Suprapubic skin (tissue), 4 donors: Measurements from ENCODE around the gene NLRP4. TPM values are rescaled to one million over a fixed set of nuclear protein-coding genes. Genes with fewer than 3 reads are reported as not detected.

Experiments used
- DNase-seq, 2 donors: peaks; one replicate each; pipeline ENCODE4 v3.0.0-alpha.2; 2019; ENCODE audit warnings: low spot score in 2 of 2
- H3K27ac ChIP-seq: fragments of 200-600 bp; sonication (generic); one replicate; pipeline ENCODE4 v1.5.1; 2019
- H3K27me3 ChIP-seq: fragments of 200-600 bp; sonication (generic); one replicate; pipeline ENCODE4 v1.5.1; 2019
- H3K36me3 ChIP-seq: fragments of 200-600 bp; sonication (generic); one replicate; pipeline ENCODE4 v1.5.1; 2019
- H3K4me1 ChIP-seq: fragments of 200-600 bp; sonication (generic); one replicate; pipeline ENCODE4 v1.5.1; 2019
- H3K4me3 ChIP-seq: fragments of 200-600 bp; sonication (generic); one replicate; pipeline ENCODE4 v1.5.1; 2019; ENCODE audit warnings: mild to moderate bottlenecking
- H3K9me3 ChIP-seq: fragments of 200-600 bp; sonication (generic); one replicate; pipeline ENCODE4 v1.5.1; 2019
- CTCF ChIP-seq, 2 donors: fragments of 200-600 bp in 1 of 2; fragments of 450-650 bp in 1 of 2; sonication (generic) in 1 of 2; IDR thresholded peaks; one replicate each; pipeline ENCODE4 v1.5.1; 2016 to 2019; ENCODE audit warnings: antibody characterized with exemption in 2 of 2, mild to moderate bottlenecking in 1 of 2, moderate library complexity in 1 of 2
- EP300 ChIP-seq: sonication (generic); formaldehyde crosslinking; IDR thresholded peaks from one replicate; pipeline ENCODE4 v1.6.1; 2017; ENCODE audit warnings: antibody characterized with exemption
- POLR2A ChIP-seq, 2 donors: fragments of 450-650 bp; IDR thresholded peaks; one replicate each; pipeline ENCODE4 v1.6.1; 2017; ENCODE audit warnings: antibody characterized with exemption in 2 of 2, mild to moderate bottlenecking in 2 of 2, moderate library complexity in 2 of 2
- POLR2AphosphoS5 ChIP-seq, 3 donors: sonication (generic); formaldehyde crosslinking; IDR thresholded peaks; one replicate each; pipeline ENCODE4 v1.6.1; 2017; ENCODE audit warnings: antibody characterized with exemption in 3 of 3
- WGBS: methylation state at CpG from one replicate; pipeline ENCODE4 v1.1.5; 2018; 5-methylcytosine and 5-hydroxymethylcytosine counted together
- total RNA-seq, 4 donors: library from RNA; depleted of rRNA; stranded (reverse); fragments of >200 nt; gene quantifications; one replicate each; pipeline ENCODE4 v1.1.0, GENCODE V29; 2016

NLRP4 gene
- not detected for total RNA-seq

- no peaks in the 10 kb centered on the region for H3K27me3 ChIP-seq
- WGBS = 94% methylated on average over 16 of the region's 16 CpGs
Observed at GRCh38 chr19:55836340-55836739, at the start of gene NLRP4. Gene NLRP4, plus strand, starts transcription at chr19:55836540. Its CDS starts 15,541 bp downstream, at chr19:55852081.

GRCh38 chr19:55795021-55795420, 41.3 kb upstream of the NLRP4 start:
- TF ChIP-seq POLR2A (IDR thresholded peaks at IDR 0.05) (no peak), EP300 (no peak), POLR2AphosphoS5 (IDR thresholded peaks at IDR 0.05) (no peak), CTCF (IDR thresholded peaks at IDR 0.05) (no peak)
- Histone ChIP-seq H3K4me3 (no peak overlapping the region), H3K9me3 (no peaks in the 10 kb centered on the region), H3K27ac (no peak overlapping the region), H3K27me3 (no peaks in the 10 kb centered on the region), H3K4me1 (no peaks in the 10 kb centered on the region), H3K36me3 (no peaks in the 10 kb centered on the region)
- 91% methylated on average over 11 of the region's 11 CpGs for WGBS
- DNase-seq = no peak

More at GRCh38 chr19:55836340-55836739, at the start of gene NLRP4:
- Histone ChIP-seq H3K4me3 (no peak within 1 kb of the TSS), H3K4me1 (no peaks in the 10 kb centered on the region), H3K36me3 (no peaks in the 10 kb centered on the region), H3K9me3 (peaks cover 4% of the 10 kb centered on the region), H3K27ac (no peak within 1 kb of the TSS)
- no peak for DNase-seq
- TF ChIP-seq POLR2AphosphoS5 (IDR thresholded peaks at IDR 0.05) = no peak
- no peak for TF ChIP-seq CTCF (IDR thresholded peaks at IDR 0.05)
- TF ChIP-seq EP300 = no peak
- no peak for TF ChIP-seq POLR2A (IDR thresholded peaks at IDR 0.05)

- H3K9me3 ChIP-seq = no peaks in the 10 kb centered on the region
- no peak for TF ChIP-seq POLR2AphosphoS5 (IDR thresholded peaks at IDR 0.05)
- no peak for TF ChIP-seq POLR2A (IDR thresholded peaks at IDR 0.05)
- TF ChIP-seq CTCF (IDR thresholded peaks at IDR 0.05) = no peak
- TF ChIP-seq EP300 = no peak
- no peaks in the 10 kb centered on the region for H3K4me1 ChIP-seq
- H3K27me3 ChIP-seq = no peaks in the 10 kb centered on the region
- no peak overlapping the region for H3K4me3 ChIP-seq
- no peak overlapping the region for H3K27ac ChIP-seq
- H3K36me3 ChIP-seq = no peaks in the 10 kb centered on the region
- WGBS = 66% methylated on average over 7 of the region's 7 CpGs
- no peak for DNase-seq
Observed at GRCh38 chr19:55801416-55801815, 34.9 kb upstream of the NLRP4 start.

GRCh38 chr19:55802281-55802680, 34.1 kb upstream of the NLRP4 start:
- Histone ChIP-seq H3K4me3 (no peak overlapping the region), H3K4me1 (no peaks in the 10 kb centered on the region), H3K27ac (no peak overlapping the region), H3K9me3 (no peaks in the 10 kb centered on the region), H3K36me3 (no peaks in the 10 kb centered on the region), H3K27me3 (no peaks in the 10 kb centered on the region)
- WGBS = 91% methylated on average over 2 of the region's 2 CpGs
- no peak for DNase-seq
- no peak for TF ChIP-seq POLR2AphosphoS5 (IDR thresholded peaks at IDR 0.05)

GRCh38 chr19:55809381-55810058, 26.8 kb upstream of the NLRP4 start:
- Histone ChIP-seq H3K27me3 (no peaks in the 10 kb centered on the region), H3K4me3 (no peak overlapping the region), H3K9me3 (no peaks in the 10 kb centered on the region), H3K36me3 (no peaks in the 10 kb centered on the region), H3K4me1 (no peaks in the 10 kb centered on the region), H3K27ac (no peak overlapping the region)
- 36% methylated on average over 17 of the region's 20 CpGs for WGBS
- no peak for DNase-seq
- TF ChIP-seq POLR2AphosphoS5 (IDR thresholded peaks at IDR 0.05) (no peak), EP300 (no peak), CTCF (IDR thresholded peaks at IDR 0.05) (no peak), POLR2A (IDR thresholded peaks at IDR 0.05) (no peak)

GRCh38 chr19:55811340-55811739, 25.0 kb upstream of the NLRP4 start:
- 68% methylated on average over 3 of the region's 3 CpGs for WGBS
- TF ChIP-seq CTCF (IDR thresholded peaks at IDR 0.05) (no peak), POLR2AphosphoS5 (IDR thresholded peaks at IDR 0.05) (no peak), POLR2A (IDR thresholded peaks at IDR 0.05) (no peak), EP300 (no peak)
- Histone ChIP-seq H3K9me3 (no peaks in the 10 kb centered on the region), H3K36me3 (no peaks in the 10 kb centered on the region), H3K27me3 (no peaks in the 10 kb centered on the region), H3K4me3 (no peak overlapping the region), H3K4me1 (no peaks in the 10 kb centered on the region), H3K27ac (no peak overlapping the region)
- no peak for DNase-seq
